Spleen (tissue), 7 donors: ENCODE data around the gene PTPRN2.

Experiments
- CTCF ChIP-seq, 11 experiments: fragments of 200-600 bp in 7 of 11; fragments of 450-650 bp in 4 of 11; sonication (generic) in 4 of 11; IDR thresholded peaks in 8 of 11; conservative IDR thresholded peaks in 3 of 11; 1 replicate in 7 of 11; 2 replicates in 4 of 11; pipeline versions ENCODE4 v1.4.0 to v1.8.0; 2016 to 2021; ENCODE audit warnings: antibody characterized with exemption in 11 of 11, inconsistent platforms in 4 of 11, mild to moderate bottlenecking in 1 of 11
- POLR2A ChIP-seq, 3 donors: fragments of 450-650 bp; IDR thresholded peaks; one replicate each; pipeline ENCODE4 v1.5.1; 2017; ENCODE audit warnings: antibody characterized with exemption in 3 of 3, mild to moderate bottlenecking in 1 of 3
- donor health status: DM: no; HTN: no; CAD: no; lungs with moderate emphysema.
- donor health status: DM: no; HTN: no; CAD: no.
- donor health status: DM: no; HTN: no; CAD: no.

DNA sequence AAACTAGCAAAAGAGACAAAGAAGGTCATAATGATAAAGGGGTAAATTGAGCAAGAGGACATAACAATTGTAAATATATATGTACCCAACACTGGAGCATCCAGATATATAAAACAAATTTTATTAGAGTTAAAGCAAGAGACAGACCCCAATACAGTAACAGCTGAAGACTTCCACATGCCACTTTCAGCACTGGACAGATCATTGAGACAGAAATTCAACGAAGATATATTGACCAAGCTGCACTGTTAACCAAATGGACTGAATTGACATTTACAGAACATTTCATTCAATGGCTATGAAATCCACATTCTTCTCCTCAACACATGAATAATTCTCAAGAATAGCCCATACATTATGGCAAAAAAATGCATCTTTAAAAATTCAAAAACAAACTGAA lies 378.2 kb downstream of the PTPRN2 start:
- no peak for TF ChIP-seq POLR2A (IDR thresholded peaks at IDR 0.05)
- TF ChIP-seq CTCF (IDR thresholded peaks at IDR 0.05 in 8 of 11, conservative IDR thresholded peaks at IDR 0.05 in 3 of 11): no peak
